ENCODE data around the gene POLA1.

The POLA1 gene

GRCh38 chrX:24676403-24677024 is 17.2 kb upstream of the POLA1 start:
- peak in 6 of 42 donors; percentile 5 to 51 (median 16) for DNase-seq
- intact Hi-C loops (cut with DNase I), result no loop called here

- DNase-seq, result no peak
- intact Hi-C loops (cut with DNase I), result no loop called here
Observed at GRCh38 chrX:24682739-24683432, 10.8 kb upstream of the POLA1 start.

- no peak for DNase-seq
- intact Hi-C loops (cut with DNase I), result no loop called here
Observed at GRCh38 chrX:24684048-24684447, 9.7 kb upstream of the POLA1 start.

- intact Hi-C loops (cut with DNase I), result no loop called here
- DNase-seq, result no peak
Observed at GRCh38 chrX:24692305-24692704, 1.4 kb upstream of the POLA1 start.

GRCh38 chrX:24694825-24695224 is 1.1 kb downstream of the POLA1 start:
- no peak for DNase-seq
- intact Hi-C loops (cut with DNase I), result no loop called here

- DNase-seq, result no peak
- intact Hi-C loops (cut with DNase I), result no loop called here
Observed at GRCh38 chrX:24696294-24696693, 2.6 kb downstream of the POLA1 start.

- intact Hi-C loops (cut with DNase I), result no loop called here
- no peak for DNase-seq
Observed at GRCh38 chrX:24702362-24703184, 8.9 kb downstream of the POLA1 start.

- intact Hi-C loops (cut with DNase I), result no loop called here
- peak in 11 of 42 donors; percentile 4 to 43 (median 17) for DNase-seq
Observed at GRCh38 chrX:24703185-24703494, 9.4 kb downstream of the POLA1 start.

GRCh38 chrX:24718771-24719170 is 25.1 kb downstream of the POLA1 start:
- intact Hi-C loops (cut with DNase I), result no loop called here

GRCh38 chrX:24720036-24720435 is 26.3 kb downstream of the POLA1 start:
- intact Hi-C loops (cut with DNase I), result no loop called here
- DNase-seq, result no peak

More at GRCh38 chrX:24718771-24719170, 25.1 kb downstream of the POLA1 start:
- no peak for DNase-seq

- intact Hi-C loops (cut with DNase I), result no loop called here
- DNase-seq, result no peak
Observed at GRCh38 chrX:24728530-24728929, 34.8 kb downstream of the POLA1 start.

GRCh38 chrX:24732766-24733500 is 39.2 kb downstream of the POLA1 start:
- DNase-seq, result no peak
- intact Hi-C loops (cut with DNase I), result no loop called here

- intact Hi-C loops (cut with DNase I), result no loop called here
- DNase-seq, result no peak
Observed at GRCh38 chrX:24741330-24741729, 47.6 kb downstream of the POLA1 start.

GRCh38 chrX:24748196-24748595 is 54.5 kb downstream of the POLA1 start:
- intact Hi-C loops (cut with DNase I), result no loop called here
- DNase-seq, result no peak

GRCh38 chrX:24759786-24760185 is 66.1 kb downstream of the POLA1 start:
- DNase-seq, result no peak
- intact Hi-C loops (cut with DNase I), result no loop called here

- intact Hi-C loops (cut with DNase I), result no loop called here
Observed at GRCh38 chrX:24760363-24761000, 66.8 kb downstream of the POLA1 start.

GRCh38 chrX:24761306-24761705 is 67.6 kb downstream of the POLA1 start:
- no peak for DNase-seq
- intact Hi-C loops (cut with DNase I), result no loop called here

More at GRCh38 chrX:24760363-24761000, 66.8 kb downstream of the POLA1 start:
- no peak for DNase-seq

GRCh38 chrX:24763989-24764388 is 70.3 kb downstream of the POLA1 start:
- DNase-seq, result no peak
- intact Hi-C loops (cut with DNase I), result no loop called here

GRCh38 chrX:24767557-24767956 is 73.8 kb downstream of the POLA1 start:
- DNase-seq, result no peak
- intact Hi-C loops (cut with DNase I), result no loop called here
